Activated CD4-positive, CD25-positive, alpha-beta regulatory T cell (primary cell): ENCODE results near the gene ALPL.

Experiments used
- DNase-seq, 4 experiments: peaks; one replicate each; lab custom pipeline; 2025; lab: John Stamatoyannopoulos, UW

The ALPL gene

DNA sequence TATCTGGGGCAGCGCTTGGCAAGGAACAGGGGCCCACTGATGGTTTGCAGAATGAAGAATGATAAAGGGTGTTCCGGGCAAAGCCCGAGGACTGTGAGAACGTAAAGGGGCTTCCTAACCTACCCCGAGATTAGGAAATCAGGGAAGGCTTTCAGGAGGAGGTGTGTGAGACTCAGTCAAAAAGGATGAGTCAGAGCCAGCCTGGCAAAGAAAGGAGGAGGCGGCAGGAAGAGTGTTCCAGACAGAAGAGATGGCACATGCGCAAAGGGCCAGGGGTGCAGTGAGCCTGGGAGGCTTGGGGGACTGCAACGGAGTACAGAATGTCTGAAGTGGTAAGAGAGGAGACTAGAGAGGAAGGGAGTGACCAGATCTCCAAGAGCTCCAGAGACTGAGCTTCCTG lies 89.7 kb downstream of the ALPL start:
- DNase-seq = no peak

DNA sequence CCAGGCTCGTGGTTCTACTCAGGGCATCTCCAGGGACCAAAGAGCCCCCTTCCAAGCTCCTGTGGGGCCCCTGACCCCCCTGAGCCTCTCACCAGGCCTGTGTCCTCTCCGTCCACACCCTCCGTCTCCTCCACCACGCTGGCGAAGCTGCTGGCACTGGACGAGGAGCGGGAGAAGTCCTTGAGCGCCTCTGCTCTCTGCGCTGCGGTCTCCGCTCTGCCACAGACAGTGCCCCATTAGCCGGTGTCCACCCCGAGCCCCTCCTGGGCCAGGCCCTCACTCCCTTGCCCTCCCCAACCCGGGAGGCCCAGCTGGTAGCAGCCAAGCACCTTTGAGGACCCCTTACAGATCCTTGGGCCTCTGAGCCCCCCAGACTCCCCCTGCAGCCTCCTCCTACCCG lies 90.2 kb downstream of the ALPL start:
- DNase-seq = no peak

DNA sequence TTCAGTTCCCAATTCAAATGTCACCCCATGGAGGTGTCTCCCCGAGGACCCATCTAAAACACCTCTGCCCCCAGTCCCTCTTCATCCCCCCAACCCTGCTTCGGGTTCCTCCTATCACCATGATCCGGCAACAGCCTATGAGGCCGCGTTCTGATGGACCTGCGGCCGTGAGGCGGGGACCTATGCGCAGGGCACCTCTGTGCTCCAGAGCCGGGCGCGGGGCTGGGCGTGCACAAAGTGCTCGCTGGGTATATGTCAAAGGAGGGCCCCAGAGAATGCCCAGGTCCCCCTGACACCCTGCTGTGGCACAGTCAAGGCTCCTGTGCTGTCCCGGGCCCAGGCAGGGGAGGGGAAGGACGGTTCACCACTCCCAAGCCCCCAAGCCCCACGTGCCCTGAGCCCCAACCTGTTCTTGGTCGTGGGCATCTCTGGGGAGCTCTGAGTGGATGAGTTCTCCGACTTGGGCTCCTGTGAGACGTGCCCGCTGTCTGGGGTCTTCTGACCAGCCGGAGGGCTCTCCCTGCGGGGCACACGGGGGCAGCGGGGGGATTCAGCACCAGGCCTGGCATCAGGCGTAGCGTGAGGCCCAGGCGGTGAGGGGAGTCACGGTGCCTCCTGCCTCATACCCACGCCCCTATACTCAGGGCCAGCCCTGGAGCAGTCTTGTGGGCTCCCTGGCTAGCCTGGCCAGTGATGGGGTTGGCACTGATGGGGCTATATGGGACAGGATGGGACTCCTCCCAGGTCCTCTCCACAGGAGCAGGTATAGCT lies 92.2 kb downstream of the ALPL start:
- DNase-seq = no peak

DNA sequence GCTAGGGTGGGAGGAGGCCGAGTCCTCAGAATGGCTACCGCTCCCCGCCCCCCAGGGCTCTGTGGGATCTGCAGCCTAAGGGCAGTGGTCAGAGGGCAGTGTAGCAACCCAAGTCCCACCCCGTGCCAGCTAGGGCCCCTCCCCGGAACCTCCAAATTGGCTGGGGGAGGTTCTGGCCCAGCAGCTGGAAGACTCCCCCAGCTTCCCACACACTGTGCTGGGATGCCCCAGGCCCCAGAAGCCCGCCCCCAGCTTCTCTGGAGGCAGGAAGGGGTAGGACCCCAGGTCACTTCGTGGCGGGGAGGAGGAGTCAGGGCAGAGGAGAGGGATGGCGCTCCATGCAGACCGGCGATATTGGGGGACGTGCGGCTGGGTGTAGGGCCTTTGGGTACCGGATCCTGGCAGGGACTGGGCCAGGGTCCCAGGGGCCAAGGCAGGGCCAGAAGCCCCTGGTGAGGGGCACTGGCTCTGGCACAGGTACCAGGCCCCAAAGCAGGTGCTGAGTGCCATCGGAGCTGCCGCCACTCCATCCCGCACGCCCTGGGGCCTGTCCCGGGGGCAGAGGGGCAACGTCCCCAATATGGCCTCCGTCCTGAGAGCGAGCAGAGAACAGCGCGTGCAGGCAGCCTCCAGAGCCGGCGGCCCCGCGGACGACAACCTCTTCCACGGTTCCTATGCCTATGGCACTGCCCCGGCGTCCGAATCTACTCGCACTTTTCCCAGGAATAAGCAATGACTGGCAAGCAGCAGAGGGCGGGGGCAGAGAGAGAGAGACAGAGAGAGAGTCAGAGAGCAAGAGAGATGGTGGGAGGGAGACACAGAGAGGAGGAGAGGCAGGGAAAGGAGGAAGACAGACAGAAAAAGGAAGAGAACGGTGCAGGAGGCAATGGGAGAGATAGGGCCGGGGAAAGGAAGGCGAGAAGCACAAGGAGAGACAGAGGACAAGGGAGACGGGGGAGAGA lies 94.2 kb downstream of the ALPL start:
- no peak for DNase-seq

DNA sequence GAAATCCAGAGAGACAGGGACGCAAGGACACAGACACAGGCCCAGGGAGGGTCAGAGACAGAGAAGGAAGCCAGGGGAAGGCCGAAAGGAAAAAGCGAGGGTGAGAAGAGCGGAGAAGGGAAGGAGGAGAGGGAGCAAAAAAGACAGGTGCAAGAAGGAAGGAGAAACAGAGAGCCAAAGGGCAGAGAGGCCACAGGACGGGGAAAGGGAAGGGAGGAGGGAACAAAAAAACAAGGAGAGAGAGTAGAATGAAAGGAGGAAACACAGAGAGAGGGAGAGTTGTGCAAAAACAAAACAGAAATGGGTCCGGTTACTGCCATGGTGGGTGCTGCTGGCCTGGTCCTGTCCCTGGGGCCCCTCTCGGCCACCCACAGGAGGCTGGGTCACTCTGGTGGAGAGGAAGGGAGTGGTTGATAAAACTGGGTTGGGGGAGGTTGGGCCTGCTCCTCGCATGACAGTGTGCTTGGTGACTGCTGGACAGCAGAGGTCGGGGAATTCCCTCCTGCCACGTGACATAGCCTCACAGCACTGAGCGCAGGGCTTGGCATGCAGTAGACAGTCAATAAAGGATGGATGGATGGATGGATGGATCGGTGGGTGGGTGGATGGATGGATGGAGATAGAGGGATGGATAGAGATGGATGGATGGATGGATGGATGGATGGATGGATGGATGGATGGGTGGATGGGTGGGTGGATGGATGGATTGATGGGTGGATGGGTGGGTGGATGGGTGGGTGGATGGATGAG lies 95.2 kb downstream of the ALPL start:
- DNase-seq = no peak

- no peak for DNase-seq
These were observed 95.9 kb downstream of the ALPL start for GRCh38 chr1:21605012-21605715.

- DNase-seq = no peak
These were observed 96.9 kb downstream of the ALPL start for GRCh38 chr1:21605964-21606705.

DNA sequence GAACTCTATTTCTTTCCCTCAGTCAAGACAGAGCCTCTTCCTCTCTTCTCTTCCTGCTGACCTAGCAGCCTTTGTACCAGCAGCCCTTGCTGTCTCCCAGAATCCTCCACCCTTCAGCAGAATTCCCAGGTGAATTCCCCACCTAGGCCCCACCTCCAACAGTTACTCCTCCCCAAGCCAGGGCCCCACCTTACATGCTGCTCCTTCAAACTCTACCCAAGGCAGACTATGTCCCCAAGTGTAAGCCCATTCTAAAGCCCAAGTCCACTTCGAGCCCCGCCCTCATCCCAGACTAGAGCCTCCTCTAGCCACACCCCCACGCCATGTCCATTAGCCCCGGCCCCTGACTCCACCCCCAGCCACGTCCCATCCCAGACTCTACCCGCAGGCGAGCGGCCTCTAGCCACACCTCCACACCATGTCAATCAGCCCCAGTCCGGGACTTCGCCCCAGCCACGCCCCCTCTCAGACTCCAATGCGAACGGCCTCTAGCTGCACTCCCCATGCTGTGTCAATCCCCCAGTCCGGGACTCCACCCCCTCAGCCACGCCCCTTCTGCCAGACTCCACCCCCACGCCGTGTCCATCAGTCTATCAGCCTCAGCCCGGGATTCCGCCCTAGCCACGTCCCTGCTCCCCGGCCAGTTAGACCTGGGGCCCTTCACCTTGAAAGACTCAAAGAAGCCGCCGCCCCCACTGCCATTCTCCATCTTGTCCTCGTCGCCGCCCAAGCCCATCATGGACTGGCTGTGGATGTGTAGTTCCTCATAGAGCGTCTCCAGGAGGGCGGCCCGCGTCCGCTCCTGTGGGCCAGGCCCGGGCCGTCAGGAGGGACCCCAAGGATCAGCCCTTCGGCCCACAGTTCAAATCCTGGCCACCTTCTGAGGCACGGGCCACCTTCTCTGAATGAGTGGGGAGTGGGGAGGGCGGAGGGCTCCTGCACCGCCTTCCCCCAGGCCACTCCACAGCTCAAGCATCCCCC lies 98.6 kb downstream of the ALPL start:
- DNase-seq = peak in 2 of 4 experiments; percentile 19 to 25

- no peak for DNase-seq
These were observed 99.6 kb downstream of the ALPL start for GRCh38 chr1:21608798-21609197.

DNA sequence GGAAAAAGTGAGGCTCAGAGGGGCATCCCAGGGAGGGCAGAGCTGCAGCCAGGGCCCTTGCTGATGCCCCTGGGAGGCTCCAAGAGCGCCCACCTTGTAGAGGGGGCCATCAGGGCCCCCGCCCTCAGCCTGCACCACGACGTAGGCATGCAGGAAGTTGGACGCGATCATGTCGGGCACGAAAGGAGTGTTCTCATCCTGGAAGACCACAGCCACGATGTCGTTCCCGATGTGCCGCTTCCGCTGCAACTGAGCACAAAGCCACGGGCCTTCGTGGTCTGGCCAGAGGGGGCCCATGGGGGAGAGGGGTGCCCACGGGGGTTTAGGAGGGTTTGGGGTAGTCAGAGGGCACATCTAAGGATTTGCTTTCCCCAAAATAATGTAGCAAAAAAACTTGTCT lies 100.8 kb downstream of the ALPL start:
- DNase-seq = no peak

DNA sequence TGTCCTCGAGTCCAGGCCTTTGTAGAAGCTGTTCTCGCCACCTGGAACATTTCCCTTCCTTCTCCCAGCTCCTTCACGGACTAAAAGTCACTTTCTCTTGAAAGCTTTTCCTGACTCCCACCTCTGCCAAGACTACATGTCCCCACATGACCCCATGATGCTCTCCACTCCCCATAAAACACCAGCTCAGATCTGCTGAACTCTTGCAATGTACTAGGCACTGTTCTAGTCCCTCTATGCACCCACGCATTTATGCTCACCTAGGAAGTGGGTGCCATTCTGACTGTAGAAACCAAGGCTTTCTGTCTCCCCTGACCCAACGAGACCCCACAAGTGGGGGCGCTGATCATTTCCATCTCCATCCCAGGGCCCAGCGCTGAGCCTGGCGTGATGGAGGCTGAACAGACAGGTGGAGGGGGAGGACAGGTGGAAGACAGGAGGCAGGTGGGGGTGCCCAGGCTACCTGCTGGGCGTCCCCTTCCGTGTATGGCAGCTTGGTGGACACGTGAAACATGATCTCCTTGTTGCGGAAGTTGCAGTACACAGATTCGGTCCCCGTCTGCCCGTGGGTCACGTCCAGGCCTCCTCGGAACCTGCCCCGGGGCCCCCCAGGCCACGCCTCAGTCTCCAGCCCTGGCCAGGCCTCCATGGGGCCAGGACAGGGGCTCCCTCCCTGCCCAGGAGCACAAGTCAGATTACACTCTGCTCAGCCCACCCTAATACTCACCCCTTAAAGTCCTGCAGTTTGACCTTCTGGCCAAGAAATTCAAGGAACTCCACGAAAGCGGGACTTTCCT lies 102.0 kb downstream of the ALPL start:
- no peak for DNase-seq

- no peak for DNase-seq
These were observed 102.8 kb downstream of the ALPL start for GRCh38 chr1:21612057-21612456.

GRCh38 chr1:21613072-21613867 lies 104.0 kb downstream of the ALPL start:
- DNase-seq = no peak

- no peak for DNase-seq
These were observed 105.3 kb downstream of the ALPL start for GRCh38 chr1:21614419-21615115.

DNA sequence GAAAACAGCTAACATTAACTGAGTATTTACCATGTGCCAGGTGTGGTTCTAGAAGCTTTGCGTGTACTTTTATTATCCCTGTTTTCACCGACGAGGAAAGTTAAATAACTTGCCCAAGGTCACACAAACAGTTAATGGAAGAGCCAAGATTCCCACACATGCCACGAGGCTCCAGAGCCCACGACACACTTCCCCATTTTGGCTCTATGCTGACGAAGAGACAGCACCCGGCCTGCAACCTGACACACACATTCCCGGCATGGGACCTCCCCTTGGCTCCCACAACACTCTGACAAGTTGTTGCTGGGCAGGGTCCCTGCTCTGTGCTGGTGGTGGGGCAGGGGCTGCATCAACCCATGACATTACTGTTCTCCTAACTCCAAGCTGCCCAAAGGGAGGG lies 107.1 kb downstream of the ALPL start:
- no peak for DNase-seq

- DNase-seq = no peak
These were observed 108.0 kb downstream of the ALPL start for GRCh38 chr1:21617126-21617738.

GRCh38 chr1:21618059-21618458 lies 108.8 kb downstream of the ALPL start:
- no peak for DNase-seq
